Breast epithelium (tissue), 4 donors: ENCODE data around the gene GID8. TPM values are rescaled to one million over a fixed set of nuclear protein-coding genes. Genes with fewer than 3 reads are reported as not detected.

ENCODE experiments used
- DNase-seq, 2 donors: peaks; one replicate each; pipeline ENCODE4 v3.0.0-alpha.2; 2019; ENCODE audit warnings: low spot score in 2 of 2
- H3K27ac ChIP-seq, 2 donors: fragments of 200-600 bp; sonication (generic) in 1 of 2; one replicate each; pipeline ENCODE4 v1.5.1; 2016 to 2019; ENCODE audit warnings: mild to moderate bottlenecking in 1 of 2
- H3K27me3 ChIP-seq, 2 donors: fragments of 200-600 bp; sonication (generic) in 1 of 2; one replicate each; pipeline versions ENCODE4 v1.5.1 to v1.6.0; 2017 to 2019; ENCODE audit warnings: control low read depth in 1 of 2, mild to moderate bottlenecking in 1 of 2
- H3K36me3 ChIP-seq: fragments of 200-600 bp; one replicate; pipeline ENCODE4 v1.5.1; 2019
- H3K4me1 ChIP-seq, 2 donors: fragments of 200-600 bp; sonication (generic); one replicate each; pipeline ENCODE4 v1.5.1; 2016 to 2019; ENCODE audit warnings: control low read depth in 1 of 2
- H3K4me3 ChIP-seq, 3 donors: fragments of 200-600 bp; sonication (generic); 1 replicate in 2 of 3; 2 replicates in 1 of 3; pipeline ENCODE4 v1.5.1; 2016 to 2019; ENCODE audit warnings: mild to moderate bottlenecking in 3 of 3, moderate library complexity in 2 of 3
- H3K9me3 ChIP-seq, 2 donors: fragments of 200-600 bp; sonication (generic) in 1 of 2; one replicate each; pipeline ENCODE4 v1.5.1; 2016 to 2019; ENCODE audit warnings: control low read depth in 1 of 2
- CTCF ChIP-seq, 3 donors: fragments of 450-650 bp; IDR thresholded peaks; one replicate each; pipeline ENCODE4 v1.5.1; 2016 to 2017; ENCODE audit warnings: antibody characterized with exemption in 3 of 3, mild to moderate bottlenecking in 3 of 3, moderate library complexity in 3 of 3
- POLR2A ChIP-seq: fragments of 450-650 bp; IDR thresholded peaks from one replicate; pipeline ENCODE4 v1.6.1; 2016; ENCODE audit warnings: antibody characterized with exemption, mild to moderate bottlenecking, moderate library complexity
- POLR2AphosphoS5 ChIP-seq, 3 donors: sonication (generic); formaldehyde crosslinking; IDR thresholded peaks; one replicate each; pipeline ENCODE4 v1.6.1; 2017; ENCODE audit warnings: antibody characterized with exemption in 3 of 3
- intact Hi-C: fragments of 100-400 bp; cut with DNase I; formaldehyde crosslinking; loops from one replicate; pipeline ENCODE4 v1.15.1; 2023; ENCODE audit warnings: low total_unique reads
- total RNA-seq, 3 donors: library from RNA; depleted of rRNA; stranded (reverse); fragments of >200 nt; gene quantifications; one replicate each; pipeline ENCODE4 v1.1.0, GENCODE V29; 2016

The GID8 gene
- total RNA-seq, 3 donors from 2014 or later = 30.2 to 36.7 (median 31.8) TPM

- no peak overlapping the region for H3K27ac ChIP-seq
- no peak for TF ChIP-seq POLR2A
- no peak for TF ChIP-seq CTCF (IDR thresholded peaks at IDR 0.05)
- no peak for TF ChIP-seq POLR2AphosphoS5 (IDR thresholded peaks at IDR 0.05)
- no peaks in the 10 kb centered on the region for H3K4me1 ChIP-seq
- intact Hi-C loops = no loop called here
- peaks cover 4 to 97% of the 10 kb centered on the region in 2 donors for H3K27me3 ChIP-seq
- no peak overlapping the region for H3K4me3 ChIP-seq
- H3K9me3 ChIP-seq = no peaks in the 10 kb centered on the region
- H3K36me3 ChIP-seq = no peaks in the 10 kb centered on the region
- no peak for DNase-seq
These were observed 40.6 kb downstream of the GID8 start for GRCh38 chr20:62978561-62978943.

GRCh38 chr20:62979310-62979709 is 41.4 kb downstream of the GID8 start:
- Histone ChIP-seq H3K4me1 (no peaks in the 10 kb centered on the region), H3K27me3 (peaks cover 4 to 99% of the 10 kb centered on the region in 2 donors), H3K4me3 (no peak overlapping the region), H3K9me3 (no peaks in the 10 kb centered on the region), H3K27ac (no peak overlapping the region), H3K36me3 (no peaks in the 10 kb centered on the region)
- DNase-seq = no peak
- TF ChIP-seq POLR2A = no peak
- intact Hi-C loops = no loop called here

GRCh38 chr20:62979876-62980373 is 42.0 kb downstream of the GID8 start:
- H3K4me1 ChIP-seq = no peaks in the 10 kb centered on the region
- no peak overlapping the region for H3K27ac ChIP-seq
- no peak for TF ChIP-seq POLR2AphosphoS5 (IDR thresholded peaks at IDR 0.05)
- TF ChIP-seq POLR2A = no peak
- no peak for TF ChIP-seq CTCF (IDR thresholded peaks at IDR 0.05)
- no peak overlapping the region for H3K4me3 ChIP-seq
- peaks cover 4 to 99% of the 10 kb centered on the region in 2 donors for H3K27me3 ChIP-seq
- DNase-seq = no peak
- intact Hi-C loops = no loop called here
- no peaks in the 10 kb centered on the region for H3K9me3 ChIP-seq
- no peaks in the 10 kb centered on the region for H3K36me3 ChIP-seq

GRCh38 chr20:62980380-62980960 is 42.5 kb downstream of the GID8 start:
- no peak for DNase-seq
- Histone ChIP-seq H3K9me3 (no peaks in the 10 kb centered on the region), H3K27me3 (peaks cover 4 to 99% of the 10 kb centered on the region in 2 donors), H3K4me1 (no peaks in the 10 kb centered on the region), H3K36me3 (no peaks in the 10 kb centered on the region), H3K4me3 (no peak overlapping the region), H3K27ac (no peak overlapping the region)
- TF ChIP-seq CTCF (IDR thresholded peaks at IDR 0.05) (no peak), POLR2A (no peak), POLR2AphosphoS5 (IDR thresholded peaks at IDR 0.05) (no peak)
- intact Hi-C loops = no loop called here

- TF ChIP-seq POLR2A = no peak
- TF ChIP-seq CTCF (IDR thresholded peaks at IDR 0.05) = no peak
- TF ChIP-seq POLR2AphosphoS5 (IDR thresholded peaks at IDR 0.05) = no peak
- Histone ChIP-seq H3K4me3 (no peak overlapping the region), H3K27me3 (peaks cover 4 to 96% of the 10 kb centered on the region in 2 donors), H3K36me3 (no peaks in the 10 kb centered on the region), H3K27ac (no peak overlapping the region), H3K9me3 (no peaks in the 10 kb centered on the region), H3K4me1 (no peaks in the 10 kb centered on the region)
- intact Hi-C loops = no loop called here
- DNase-seq = no peak
These were observed 43.0 kb downstream of the GID8 start for GRCh38 chr20:62980970-62981369.
